Stimulated activated naive CD8-positive, alpha-beta T cell treated with anti-CD3 and anti-CD28 coated beads, Interleukin-15, Interleukin-2, amounts not matched to agents 100 U/mL and 50 U/mL, for 24 hours (primary cell): ENCODE data around the gene IDH2.
A peak's percentile ranks its signal among the peaks of the same experiment; 100 is the strongest.
"Not testable (repeated sequence)": the region's sequence is repeated elsewhere in the genome, so short reads cannot be mapped to it uniquely, and the experiment has no call there.

ENCODE experiments used
- ATAC-seq: fragments of 150-1000 bp; cut with Tn5 transposase; one replicate; pipeline ENCODE4 v1.10.0; 2021
- DNase-seq: peaks from one replicate; pipeline ENCODE4 v3.0.0; 2021

IDH2 gene

GRCh38 chr15:90101969-90102890 lies at the start of gene IDH2:
IDH2 (minus strand) TSS chr15:90102468; CDS start chr15:90102390, 78 bp downstream.
- DNase-seq (peak; percentile 81), ATAC-seq (peak; percentile 85)

- ATAC-seq, DNase-seq: not testable (repeated sequence)
These were observed 48.3 kb upstream of the IDH2 start for GRCh38 chr15:90150551-90150950.

GRCh38 chr15:90149609-90150340 lies 47.5 kb upstream of the IDH2 start:
- ATAC-seq: no peak
- DNase-seq: no peak

GRCh38 chr15:90146198-90146761 lies 44.0 kb upstream of the IDH2 start:
- ATAC-seq, DNase-seq: not testable (repeated sequence)

GRCh38 chr15:90145761-90146160 lies 43.5 kb upstream of the IDH2 start:
- DNase-seq (no peak), ATAC-seq (no peak)

- DNase-seq: no peak
- no peak for ATAC-seq
These were observed 43.0 kb upstream of the IDH2 start for GRCh38 chr15:90145259-90145658.

- DNase-seq: peak; percentile 76
- peak; percentile 85 for ATAC-seq
These were observed 40.9 kb upstream of the IDH2 start for GRCh38 chr15:90143166-90143655.

GRCh38 chr15:90142216-90143165 lies 40.2 kb upstream of the IDH2 start:
- DNase-seq (peak; percentile 49), ATAC-seq (peak; percentile 53)

- ATAC-seq (no peak), DNase-seq (no peak)
These were observed 39.4 kb upstream of the IDH2 start for GRCh38 chr15:90141646-90142045.

- ATAC-seq: not testable (repeated sequence)
- DNase-seq: peak; percentile 43
These were observed 37.3 kb upstream of the IDH2 start for GRCh38 chr15:90139549-90139948.

GRCh38 chr15:90138071-90138833 lies 36.0 kb upstream of the IDH2 start:
- ATAC-seq: no peak
- no peak for DNase-seq

- DNase-seq: no peak
- no peak for ATAC-seq
These were observed 30.2 kb upstream of the IDH2 start for GRCh38 chr15:90132437-90132836.

GRCh38 chr15:90131848-90132247 lies 29.6 kb upstream of the IDH2 start:
- no peak for ATAC-seq
- DNase-seq: no peak

- ATAC-seq (no peak), DNase-seq (no peak)
These were observed 28.0 kb upstream of the IDH2 start for GRCh38 chr15:90130291-90130690.

GRCh38 chr15:90126596-90127435 lies 24.5 kb upstream of the IDH2 start:
- ATAC-seq (no peak), DNase-seq (no peak)

GRCh38 chr15:90126022-90126421 lies 23.8 kb upstream of the IDH2 start:
- no peak for DNase-seq
- no peak for ATAC-seq

GRCh38 chr15:90124507-90124906 lies 22.2 kb upstream of the IDH2 start:
- no peak for DNase-seq
- ATAC-seq: no peak

- DNase-seq: no peak
- no peak for ATAC-seq
These were observed 18.8 kb upstream of the IDH2 start for GRCh38 chr15:90121086-90121485.

- no peak for ATAC-seq
- DNase-seq: no peak
These were observed 17.1 kb upstream of the IDH2 start for GRCh38 chr15:90119367-90119766.

- ATAC-seq: no peak
- DNase-seq: no peak
These were observed 13.5 kb upstream of the IDH2 start for GRCh38 chr15:90115783-90116182.
